Measurements from ENCODE around the gene ATP2B1.
"Not testable (repeated sequence)": the region's sequence is repeated elsewhere in the genome, so short reads cannot be mapped to it uniquely, and the experiment has no call there.

The ATP2B1 gene

DNA sequence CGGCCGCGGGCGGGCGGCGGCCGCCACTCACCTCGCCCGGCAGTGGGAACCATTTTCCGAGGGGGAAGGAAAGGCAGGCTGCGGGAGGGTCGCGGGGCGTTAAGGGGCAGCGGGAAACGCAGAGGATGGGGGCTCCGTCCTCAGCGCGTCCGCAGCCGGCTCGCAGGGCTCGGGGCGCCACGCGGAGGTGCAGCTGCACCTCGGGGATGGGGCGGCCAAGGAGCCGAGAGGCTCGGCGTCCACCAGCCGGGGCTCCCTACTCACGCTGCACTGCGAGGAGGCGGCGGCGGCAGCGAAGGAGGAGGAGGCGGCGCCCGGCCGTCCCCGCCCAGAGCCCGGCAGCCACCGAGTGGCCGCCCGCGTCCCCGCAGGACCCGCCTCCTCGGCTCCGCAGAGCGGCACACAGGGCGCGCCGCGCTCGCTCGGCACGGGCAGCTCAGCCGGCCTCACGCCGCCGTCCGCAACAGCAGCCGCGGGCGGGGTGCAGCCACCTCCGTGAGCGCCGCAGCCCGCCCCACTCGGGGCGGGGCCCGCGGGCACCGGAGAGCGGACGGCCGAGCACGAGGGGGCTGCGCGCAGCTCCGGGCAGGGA, at the start of gene ATP2B1:
Gene ATP2B1, minus strand, starts transcription at position 274 of the 592 bp plus-strand sequence. CDS start 52,952 bp downstream, outside the sequence.
- peak; percentile 44 to 74 (median 62) for DNase-seq (ENCODE audit: low read depth in 4 of 4, low spot score in 1 of 4)

DNA sequence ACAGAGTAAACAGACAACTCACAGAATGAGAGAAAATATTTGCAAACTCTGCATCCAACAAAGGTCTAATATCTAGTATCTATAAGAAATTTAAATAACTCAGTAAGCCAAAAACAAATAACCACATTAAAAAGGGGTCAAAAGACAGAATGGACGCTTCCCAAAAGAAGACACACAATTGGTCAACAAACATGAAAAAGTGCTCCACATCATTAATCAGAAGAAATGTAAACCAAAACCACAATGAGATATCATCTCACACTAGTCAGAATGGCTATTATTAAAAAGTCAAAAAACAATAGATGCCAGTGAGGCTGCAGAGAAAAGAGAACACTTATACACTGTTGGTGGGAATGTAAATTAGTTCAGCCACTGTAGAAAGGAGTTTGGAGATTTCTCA, 49.3 kb upstream of the ATP2B1 start:
- not testable (repeated sequence) for DNase-seq (ENCODE audit: low read depth in 4 of 4, low spot score in 1 of 4)

DNA sequence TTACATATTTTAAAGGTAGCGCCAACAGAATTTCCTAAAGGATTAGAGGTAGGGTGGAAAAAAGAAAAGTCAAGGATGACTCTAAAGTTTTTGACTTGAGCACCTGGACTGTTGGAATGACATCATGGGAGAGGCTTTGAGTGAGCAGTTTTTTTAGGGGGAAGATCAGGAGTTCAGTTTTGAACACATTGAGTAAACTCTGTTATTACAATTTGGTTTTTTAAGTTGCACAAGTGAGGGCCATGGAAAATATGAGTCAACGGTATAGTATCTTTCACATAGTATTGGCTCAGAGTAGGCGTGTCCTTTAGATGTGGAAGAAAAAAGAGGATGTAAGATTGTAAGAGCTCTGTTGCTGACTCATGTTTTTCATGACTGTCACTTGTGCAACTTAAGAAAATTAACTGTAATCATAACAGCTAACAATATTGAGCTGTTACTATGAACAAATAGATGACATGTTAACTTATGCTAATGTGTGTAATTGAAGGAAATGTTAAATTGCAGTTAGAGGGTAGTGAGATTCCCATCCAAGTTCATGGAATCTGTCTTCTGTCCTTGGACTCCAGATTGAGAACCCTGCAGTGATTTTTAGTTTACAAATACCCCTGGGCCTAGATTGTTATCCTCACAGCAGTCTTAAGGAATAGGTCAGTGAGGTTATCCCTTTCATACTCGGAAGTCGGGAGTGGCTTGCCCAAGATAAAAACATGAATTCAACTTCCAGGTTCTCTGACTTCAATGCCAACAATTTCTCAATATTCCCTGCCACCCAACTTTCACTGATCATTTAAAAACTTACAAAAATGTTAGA, 48.2 kb upstream of the ATP2B1 start:
- DNase-seq (ENCODE audit: low read depth in 4 of 4, low spot score in 1 of 4): peak in 1 of 4 experiments; percentile 13

DNA sequence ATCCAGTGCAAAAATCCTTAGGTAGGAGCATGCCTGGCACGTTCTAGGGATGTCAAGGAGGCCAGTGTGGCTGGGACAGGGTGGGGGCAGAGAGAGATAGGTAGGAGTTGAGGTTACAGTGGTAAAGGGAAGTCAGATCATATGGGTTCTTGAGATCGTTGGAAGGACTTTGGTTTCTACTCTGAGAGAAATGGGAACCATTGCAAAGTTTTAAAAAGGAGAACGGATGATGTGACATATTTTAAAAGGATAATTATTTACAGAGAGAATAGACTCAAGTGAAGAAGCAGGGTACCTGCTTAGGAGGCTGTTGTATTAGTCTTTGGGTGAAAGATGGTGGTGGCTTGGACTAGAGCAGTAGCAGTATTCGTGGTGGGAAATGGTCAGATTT, 47.6 kb upstream of the ATP2B1 start:
- DNase-seq (ENCODE audit: low read depth in 4 of 4, low spot score in 1 of 4): no peak

DNA sequence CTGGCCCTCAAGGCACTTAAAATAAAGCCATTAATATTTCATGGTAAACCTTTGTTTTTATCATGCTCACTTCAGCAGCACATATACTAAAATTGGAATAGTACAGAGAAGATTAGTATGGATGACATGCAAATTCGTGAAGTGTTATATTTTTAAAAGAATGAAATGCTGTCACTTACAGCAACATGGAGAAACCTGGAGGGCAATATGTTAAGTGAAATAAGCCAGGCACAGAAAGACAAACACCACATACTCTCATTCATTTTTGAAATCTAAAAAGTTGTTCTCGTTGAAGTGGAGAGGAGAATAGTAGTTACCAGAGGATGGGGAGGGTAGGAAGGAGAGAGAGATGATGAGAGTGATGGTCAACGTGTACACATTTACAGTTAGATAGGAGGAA, 45.4 kb upstream of the ATP2B1 start:
- no peak for DNase-seq (ENCODE audit: low read depth in 4 of 4, low spot score in 1 of 4)

DNA sequence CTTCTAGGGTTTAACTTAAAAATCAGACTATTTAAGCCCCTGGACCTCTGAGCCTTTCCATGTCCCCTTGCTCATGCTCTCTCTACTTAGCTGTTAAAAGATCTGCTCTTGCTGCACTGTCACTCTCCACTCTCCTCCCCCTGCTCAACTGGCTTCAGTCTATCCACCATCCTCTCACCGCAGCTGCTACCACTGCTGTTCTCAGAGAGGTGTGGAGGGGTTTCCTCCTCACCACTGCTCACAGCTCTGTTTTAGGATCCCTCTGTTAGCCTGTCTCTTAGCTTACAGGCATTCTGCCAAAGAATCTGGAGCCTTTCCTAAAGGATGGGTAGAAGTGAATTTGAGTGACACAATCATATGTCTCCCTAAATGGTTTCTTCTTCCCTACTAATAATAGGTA, 43.7 kb upstream of the ATP2B1 start:
- DNase-seq (ENCODE audit: low read depth in 4 of 4, low spot score in 1 of 4): no peak

DNA sequence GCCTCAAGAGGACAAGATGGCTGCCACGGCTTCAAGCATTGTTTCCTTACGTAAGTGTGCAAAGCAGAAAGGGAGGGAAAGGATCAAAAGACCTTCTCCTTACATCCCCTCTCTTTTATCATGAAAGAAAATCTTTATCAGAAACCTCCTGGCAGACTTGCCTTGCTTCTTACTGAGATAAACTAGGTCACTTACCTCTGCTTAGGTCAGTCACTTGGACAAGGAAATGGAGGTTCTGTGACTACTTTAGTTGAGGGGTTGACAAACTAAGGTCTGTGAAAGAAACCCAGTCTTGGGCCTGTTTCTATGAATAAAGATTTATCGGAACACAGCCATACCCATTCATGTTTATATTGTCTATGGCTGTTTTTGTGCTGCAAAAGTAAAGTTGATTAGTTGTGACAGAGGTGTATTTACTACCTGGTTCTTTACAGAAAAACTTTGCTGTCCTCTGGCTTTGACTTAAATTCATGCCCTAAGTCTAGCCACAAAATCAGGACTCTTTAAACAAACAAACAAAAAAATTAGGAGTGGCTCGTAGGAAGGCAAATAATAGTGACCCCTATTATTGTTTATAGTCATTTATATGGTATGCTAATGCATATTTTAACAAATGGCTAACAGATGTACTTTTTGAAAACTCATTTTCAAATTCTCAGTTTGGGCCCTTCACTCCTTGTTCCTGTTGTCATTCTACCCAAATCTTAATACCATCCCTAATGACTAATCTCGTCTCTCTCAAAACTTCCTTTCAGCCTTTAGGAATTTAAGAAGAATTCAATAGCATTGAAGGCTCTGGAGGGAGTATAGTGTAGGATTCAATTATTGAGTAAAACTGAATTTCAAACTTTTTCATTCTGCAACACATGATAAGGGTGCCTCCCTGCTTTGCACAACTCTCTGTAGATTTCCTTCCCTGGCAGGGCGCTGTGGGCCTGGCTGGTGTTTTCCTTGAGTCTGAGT, 42.0 kb upstream of the ATP2B1 start:
- DNase-seq (ENCODE audit: low read depth in 4 of 4, low spot score in 1 of 4): no peak

DNA sequence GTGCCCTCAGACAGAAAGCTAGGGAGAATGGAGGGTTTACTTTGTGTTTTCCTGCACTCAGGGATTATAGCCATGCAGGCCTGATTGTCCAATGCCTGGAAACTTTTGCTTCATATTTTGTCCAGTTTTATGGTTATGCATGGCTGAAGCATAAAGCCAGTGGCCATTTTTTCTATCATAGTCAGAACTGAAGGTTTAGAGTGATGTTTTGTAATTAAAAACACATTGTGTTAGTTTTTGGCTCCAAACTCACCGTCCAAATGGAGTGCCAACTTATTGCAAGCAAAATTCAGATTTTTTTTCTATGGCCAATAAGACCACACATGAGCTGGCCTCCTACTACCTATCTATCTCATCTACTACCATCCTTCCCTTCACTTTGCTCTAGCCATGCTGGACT, 40.2 kb upstream of the ATP2B1 start:
- DNase-seq (ENCODE audit: low read depth in 4 of 4, low spot score in 1 of 4): no peak

DNA sequence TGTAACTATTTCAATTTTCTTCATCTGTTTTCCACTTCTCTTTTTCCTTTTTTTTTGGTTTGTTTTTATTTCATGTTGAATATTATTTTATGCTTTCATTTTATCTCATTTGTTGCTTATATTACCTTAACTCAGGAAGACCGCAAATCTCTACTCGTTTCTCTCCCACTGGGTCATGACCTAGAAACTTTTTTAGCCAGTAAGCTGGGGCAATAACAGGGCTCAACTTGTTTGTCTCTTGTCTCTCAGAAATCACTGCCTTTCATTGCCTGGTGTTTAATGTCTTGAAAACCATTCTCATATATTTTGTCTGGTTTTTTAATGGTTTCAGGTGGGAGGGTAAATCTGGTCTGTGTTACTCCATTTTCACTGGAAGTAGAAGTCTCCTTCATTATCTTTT, 36.6 kb upstream of the ATP2B1 start:
- no peak for DNase-seq (ENCODE audit: low read depth in 4 of 4, low spot score in 1 of 4)

DNA sequence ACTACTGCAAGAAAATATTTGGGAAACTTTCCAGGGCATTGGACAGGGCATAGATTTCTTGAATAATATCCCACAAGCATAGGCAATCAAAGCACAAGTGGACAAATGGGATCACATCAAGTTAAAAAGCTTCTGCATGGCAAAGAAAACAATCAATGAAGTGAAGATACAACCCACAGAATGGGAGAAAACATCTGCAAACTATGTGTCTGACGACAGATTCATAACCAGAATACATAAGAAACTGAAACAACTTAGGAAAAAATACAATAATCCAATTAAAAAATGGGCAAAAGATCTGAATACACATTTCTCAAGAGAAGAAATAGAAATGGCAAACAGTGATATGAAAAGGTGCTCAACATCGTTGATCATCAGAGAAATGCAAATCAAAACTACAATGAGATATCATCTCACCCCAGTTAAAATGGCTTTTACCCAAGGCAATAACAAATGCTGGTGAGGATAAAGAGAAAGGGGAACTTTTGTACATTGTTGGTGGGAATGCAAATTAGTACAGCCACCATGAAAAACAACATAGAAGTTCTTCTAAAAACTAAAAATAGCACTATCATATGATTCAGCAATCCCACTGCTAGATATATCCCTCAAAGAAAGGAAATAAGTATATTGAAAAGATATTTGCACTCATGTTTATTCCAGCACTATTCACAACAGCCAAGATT, 33.8 kb upstream of the ATP2B1 start:
- DNase-seq (ENCODE audit: low read depth in 4 of 4, low spot score in 1 of 4): no peak

DNA sequence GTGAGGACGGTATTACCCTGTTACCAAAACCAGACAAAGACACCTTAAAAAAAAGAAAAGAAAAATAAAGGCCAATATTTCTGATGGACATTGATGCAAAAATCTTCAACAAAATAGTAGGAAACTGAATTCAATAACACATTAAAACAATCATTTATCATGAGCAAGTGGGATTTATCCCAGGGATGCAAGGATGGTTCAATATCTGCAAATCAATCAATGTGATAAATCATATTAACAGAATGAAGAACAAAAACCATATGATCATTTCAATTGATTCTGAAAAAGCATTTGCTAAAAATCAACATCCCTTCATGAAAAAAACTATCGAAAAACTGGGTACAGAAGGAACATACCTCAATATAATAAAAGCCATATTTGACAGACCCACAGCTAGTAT, 32.3 kb upstream of the ATP2B1 start:
- no peak for DNase-seq (ENCODE audit: low read depth in 4 of 4, low spot score in 1 of 4)

DNA sequence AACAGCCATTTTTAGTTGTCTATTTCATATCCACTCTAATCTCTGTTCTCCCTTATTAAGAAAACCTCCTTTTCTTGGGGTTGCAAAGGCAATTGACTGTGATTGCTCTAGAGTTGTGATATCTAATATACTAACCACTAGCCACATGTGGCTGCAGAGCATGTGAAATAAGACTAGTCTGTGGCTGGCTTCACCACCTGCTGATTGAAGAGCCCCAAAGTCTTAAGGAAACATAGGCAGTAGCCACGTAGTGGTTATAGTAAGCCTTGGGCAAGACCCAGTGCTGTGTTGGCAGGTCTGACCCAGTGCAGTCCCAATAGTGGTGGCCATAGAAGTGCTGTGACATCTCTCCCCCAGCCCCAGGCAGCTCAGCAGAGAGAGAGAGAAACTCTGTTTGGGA, 28.4 kb upstream of the ATP2B1 start:
- no peak for DNase-seq (ENCODE audit: low read depth in 4 of 4, low spot score in 1 of 4)

DNA sequence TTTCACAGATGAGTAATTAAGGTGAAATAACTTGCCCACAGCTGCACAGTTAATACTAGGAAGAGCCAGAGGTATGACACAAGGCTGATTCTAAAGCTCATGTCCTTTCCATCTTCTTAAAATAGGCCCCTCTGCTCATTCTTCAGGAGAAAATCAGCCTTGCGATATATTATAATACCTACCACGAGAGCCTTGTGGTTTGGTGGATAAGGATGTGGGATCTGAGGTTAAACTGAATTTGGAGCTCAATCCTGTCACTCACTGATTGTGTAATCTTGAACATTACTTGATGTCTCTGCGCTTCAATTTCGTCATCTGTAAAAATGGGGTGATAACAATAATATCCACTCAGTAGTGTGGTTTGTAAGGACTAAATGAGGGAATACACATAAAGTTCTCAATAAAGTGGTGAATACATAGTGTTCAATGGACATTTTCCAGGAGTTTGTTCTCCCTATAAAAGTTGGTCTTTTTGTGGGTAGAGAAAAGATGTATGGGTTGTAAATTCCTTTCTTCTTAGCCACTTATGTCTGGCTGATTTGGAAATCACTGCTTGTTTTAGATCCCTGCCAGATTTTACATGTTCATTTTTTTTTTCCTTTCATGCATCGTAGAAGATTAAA, 25.1 kb upstream of the ATP2B1 start:
- DNase-seq (ENCODE audit: low read depth in 4 of 4, low spot score in 1 of 4): no peak

DNA sequence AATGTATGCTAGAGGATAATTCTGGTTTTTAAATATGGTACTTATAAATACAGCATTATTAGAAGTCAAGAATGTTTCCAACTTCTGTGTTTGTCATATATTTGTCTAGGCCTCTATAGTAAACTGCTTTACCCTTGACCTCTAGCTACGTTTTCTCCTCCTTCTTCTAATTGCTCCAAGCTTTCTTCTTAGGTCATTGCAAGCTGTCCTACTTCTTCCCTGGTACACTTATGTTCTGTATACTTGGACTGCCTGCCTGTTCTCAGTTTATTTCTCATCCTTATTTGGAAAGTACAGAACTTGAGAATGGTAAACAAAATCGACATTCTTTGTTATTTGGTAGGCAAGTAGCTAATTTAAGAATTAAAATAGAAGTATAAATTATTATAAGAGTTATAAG, 23.9 kb upstream of the ATP2B1 start:
- no peak for DNase-seq (ENCODE audit: low read depth in 4 of 4, low spot score in 1 of 4)

DNA sequence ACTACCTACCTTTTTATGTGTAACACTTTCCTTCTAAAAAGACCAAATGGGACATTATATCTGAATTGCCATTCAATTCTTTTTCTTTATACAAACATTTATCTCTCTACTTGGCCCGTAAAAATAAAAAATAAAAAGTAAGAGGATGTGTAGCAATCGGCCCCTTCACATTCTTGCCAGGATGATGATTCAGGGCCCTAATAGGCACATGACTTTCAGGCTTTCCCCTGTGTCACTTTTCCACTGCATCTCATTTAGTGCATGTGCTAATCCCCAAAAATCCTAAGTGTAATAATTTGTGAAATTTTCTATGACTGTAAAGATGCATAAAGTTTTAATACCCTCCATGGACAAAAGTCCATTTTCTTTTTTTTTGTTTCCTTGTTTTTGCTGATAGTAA, 23.0 kb upstream of the ATP2B1 start:
- DNase-seq (ENCODE audit: low read depth in 4 of 4, low spot score in 1 of 4): no peak

DNA sequence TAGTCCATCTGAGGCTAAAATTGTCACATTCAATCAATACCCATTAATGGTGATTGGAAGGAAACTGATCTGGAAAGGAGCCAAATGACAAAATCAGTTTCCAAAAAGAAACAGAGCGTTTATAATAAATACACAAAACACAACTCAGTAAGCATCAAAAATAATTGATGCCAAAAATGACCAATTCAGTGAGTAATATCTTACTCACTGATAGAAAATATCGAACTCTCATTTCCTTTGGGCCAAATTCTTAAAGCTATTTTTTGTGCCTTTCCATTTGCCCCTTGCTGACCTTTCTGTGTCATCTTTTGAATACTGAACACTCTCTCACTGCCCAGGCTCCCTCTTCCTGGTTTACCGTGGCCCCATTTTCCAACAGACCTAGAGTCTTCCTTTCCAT, 22.5 kb upstream of the ATP2B1 start:
- DNase-seq (ENCODE audit: low read depth in 4 of 4, low spot score in 1 of 4): no peak

DNA sequence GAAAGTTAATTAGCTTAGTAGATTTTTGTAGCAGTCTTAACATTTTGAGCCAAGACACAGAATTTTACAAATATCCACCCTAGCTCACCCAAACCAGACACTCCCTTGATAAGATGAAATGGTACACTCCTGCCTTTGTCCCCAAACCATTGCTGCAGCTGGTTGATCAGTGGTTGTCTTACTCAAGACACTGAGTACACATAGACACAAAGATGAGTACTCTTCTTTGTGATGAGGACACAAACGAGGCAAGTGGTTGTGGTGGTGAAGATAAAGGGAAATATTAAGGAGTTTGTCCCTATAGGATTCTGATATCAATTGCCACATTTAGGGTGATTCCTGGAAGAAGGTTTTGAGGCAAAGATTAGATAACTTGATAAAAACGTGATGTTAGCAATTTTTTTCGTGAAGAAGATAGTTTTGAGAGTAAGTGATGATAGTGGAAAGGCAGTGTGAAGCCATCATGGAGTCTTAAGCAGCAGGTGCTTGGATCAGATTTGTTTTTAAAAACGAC, 21.4 kb upstream of the ATP2B1 start:
- DNase-seq (ENCODE audit: low read depth in 4 of 4, low spot score in 1 of 4): no peak

DNA sequence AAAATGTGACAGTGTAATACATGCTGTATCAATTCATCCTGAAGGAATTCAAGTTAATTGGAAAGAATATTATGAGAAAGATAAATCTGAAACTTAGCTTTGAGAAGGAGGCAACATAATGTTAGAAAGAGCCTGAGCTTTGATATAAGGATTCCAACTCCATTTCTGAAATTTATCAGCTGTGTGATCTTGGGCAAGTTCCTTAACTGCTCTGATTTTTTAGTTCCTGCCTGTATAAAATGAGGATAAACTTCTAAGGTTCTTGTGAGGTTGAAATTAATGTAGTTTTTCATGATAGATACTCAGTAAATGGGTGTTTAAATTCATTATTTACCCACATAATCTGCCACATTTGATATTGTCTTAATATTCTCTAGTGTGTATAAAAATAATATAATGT, 14.6 kb upstream of the ATP2B1 start:
- no peak for DNase-seq (ENCODE audit: low read depth in 4 of 4, low spot score in 1 of 4)

DNA sequence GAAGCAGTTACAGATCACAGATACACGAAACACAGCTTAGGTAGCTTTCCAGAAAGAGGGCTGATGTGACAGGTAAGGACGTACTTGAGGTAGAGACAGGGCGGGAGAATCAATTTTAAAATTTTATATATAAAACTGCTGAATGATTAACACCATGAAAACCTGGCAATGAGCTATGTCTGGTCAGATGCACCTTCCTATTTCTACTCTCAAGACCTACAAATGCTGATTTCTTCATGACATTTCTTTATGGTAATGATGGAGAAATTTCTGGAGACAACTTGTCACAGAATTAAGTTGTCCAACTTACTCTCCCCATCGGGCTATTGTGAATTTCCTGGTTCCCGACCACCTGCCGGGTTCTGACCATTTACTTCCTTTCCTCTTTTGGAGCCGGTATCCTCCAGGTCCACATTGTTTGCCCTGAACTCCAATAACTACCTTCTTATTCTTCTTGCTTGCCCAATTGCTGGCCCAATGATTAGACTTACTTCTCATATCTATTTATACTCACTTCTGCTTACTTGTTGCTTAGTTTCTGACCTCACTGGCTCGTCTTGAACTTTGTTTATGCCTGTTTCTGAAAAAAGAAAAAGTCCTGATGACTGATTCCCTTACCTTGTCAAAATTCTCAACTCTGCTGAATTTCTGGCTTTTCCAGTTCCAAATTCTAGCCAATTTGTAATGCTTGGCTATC, 12.8 kb upstream of the ATP2B1 start:
- no peak for DNase-seq (ENCODE audit: low read depth in 4 of 4, low spot score in 1 of 4)
